GM21737 (cell line): Measurements from ENCODE around the gene CNTN4.

Source experiments
- ATAC-seq: cut with Tn5 transposase; IDR thresholded peaks from one replicate; pipeline ENCODE4 v1.9.1; 2021; ENCODE audit warnings: mild to moderate bottlenecking, moderate library complexity; ENCODE audit not compliant: unreplicated experiment

CNTN4 gene

DNA sequence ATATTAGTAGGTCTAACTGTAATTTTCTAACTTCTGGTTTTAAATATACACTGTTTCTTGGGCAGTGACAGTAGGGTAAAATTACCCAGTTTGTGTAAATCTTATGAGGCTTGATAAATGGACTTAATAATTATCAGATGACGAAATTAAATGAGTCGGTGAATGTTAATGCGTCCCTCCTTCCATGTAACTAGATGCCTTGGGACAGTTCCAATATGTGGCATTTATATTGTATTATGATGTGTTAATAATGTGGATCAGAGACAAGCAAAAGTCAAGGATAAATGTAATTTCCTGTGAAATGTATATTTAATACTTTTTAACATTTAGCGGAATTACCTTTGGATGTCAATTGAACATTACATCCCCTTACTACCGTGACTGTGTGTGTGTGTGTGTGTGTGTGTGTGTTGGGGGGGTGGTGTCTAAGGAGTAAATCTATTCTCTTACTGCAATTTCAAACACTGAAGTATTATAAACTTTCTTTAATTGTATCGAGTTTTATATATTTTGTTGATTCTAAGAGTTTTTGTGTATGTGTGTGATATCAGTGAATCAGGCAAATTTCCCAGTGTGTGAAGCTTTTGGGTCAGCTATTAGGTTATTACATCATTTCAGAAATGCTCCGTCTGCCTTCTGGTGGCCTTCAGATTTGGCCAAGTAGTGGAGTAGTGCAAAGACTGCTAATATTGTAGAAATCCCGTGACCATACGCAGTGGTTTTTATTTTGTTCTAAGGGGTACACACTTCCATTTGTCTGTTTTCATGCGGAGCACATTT is 50.1 kb downstream of the CNTN4 start:
- ATAC-seq: no peak

DNA sequence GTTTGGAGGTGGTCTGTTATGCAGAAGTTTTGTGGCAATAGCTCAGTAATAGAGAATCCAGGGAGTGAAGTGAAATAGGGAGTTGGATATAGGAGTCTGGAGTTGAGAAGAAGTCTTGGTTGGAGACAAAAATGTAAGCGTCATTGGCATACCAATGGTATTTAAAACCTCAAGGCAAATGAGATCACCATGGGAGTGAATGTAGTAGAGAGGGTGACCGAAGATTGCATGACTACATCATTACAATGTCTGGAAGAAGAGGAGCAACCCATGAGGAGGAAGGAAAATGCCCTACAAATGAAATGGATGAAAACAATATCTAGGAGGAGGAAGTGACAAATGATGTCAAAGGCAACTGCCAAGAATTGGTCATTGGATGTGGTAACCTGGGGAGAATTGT is 54.4 kb downstream of the CNTN4 start:
- no peak for ATAC-seq

- no peak for ATAC-seq
These were observed 54.9 kb downstream of the CNTN4 start for GRCh38 chr3:2153547-2153946.

GRCh38 chr3:2154621-2155020 is 56.0 kb downstream of the CNTN4 start:
- no peak for ATAC-seq

GRCh38 chr3:2156244-2156847 is 57.7 kb downstream of the CNTN4 start:
- ATAC-seq: no peak

- no peak for ATAC-seq
These were observed 60.2 kb downstream of the CNTN4 start for GRCh38 chr3:2158828-2159227.

DNA sequence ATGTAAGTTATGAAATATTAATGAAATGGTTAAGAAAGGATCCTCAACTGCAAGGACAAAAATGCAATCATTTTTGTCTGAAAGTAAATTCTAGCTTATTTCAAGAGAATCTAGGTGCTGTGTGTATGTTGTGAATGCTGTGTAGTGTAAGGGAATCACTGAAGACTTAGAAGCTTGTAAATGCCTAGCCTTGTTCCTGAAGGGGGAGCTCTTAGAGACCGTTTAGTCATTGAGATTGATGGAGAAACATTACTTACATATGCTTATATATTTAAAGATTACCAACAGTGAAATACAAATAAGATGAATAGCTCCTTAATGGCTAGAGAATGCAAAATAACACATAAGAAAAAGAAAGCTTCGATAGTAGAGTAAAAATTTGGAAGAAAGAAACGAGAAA is 67.9 kb downstream of the CNTN4 start:
- no peak for ATAC-seq

GRCh38 chr3:2172561-2173171 is 74.0 kb downstream of the CNTN4 start:
- ATAC-seq: no peak

- no peak for ATAC-seq
These were observed 82.0 kb downstream of the CNTN4 start for GRCh38 chr3:2180634-2181033.

DNA sequence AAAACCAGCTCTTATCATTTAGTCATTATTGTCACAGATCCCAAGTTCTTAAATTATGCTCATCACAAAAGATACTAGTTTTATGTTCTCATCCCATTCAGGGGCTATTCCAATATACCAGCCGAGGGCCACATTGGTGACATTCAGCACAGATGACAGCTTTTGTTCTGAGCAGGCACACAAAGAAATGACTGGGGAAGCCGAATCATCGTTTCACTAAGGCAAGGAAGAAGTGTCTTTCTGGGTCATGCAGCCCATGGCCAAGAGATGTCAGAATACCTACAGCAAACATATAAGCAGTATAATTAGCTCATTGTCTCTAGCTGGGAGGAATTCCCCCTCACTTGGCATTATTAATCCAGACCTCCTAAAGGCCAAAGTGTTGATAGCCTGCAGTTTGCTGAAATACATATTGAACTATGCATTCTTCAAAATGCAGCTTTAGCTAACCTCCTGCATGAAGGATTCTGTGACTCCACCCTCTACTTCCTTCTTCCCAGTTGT is 100.2 kb downstream of the CNTN4 start:
- no peak for ATAC-seq

- ATAC-seq: no peak
These were observed 105.4 kb downstream of the CNTN4 start for GRCh38 chr3:2204054-2204453.

GRCh38 chr3:2205692-2206091 is 107.0 kb downstream of the CNTN4 start:
- ATAC-seq: no peak

DNA sequence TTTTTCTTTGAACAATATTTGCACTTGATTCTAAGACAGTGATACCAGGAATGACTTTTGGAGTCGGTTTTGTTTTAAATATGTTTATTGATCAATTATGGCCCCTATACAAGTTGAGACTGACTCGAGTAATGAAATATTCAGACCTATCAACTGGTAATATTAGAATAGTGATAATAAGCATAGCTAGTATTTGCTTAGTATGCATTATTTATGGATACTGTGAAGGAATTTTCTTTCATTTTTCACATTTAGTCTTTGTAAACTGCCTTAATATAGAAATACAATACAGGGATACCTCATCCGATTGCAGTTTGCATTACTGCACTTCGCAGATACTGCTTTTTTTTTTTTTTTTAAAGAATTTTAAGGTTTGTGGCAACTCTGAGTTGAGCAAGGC is 107.9 kb downstream of the CNTN4 start:
- no peak for ATAC-seq

GRCh38 chr3:2211568-2211967 is 112.9 kb downstream of the CNTN4 start:
- no peak for ATAC-seq

- no peak for ATAC-seq
These were observed 113.5 kb downstream of the CNTN4 start for GRCh38 chr3:2212206-2212605.

DNA sequence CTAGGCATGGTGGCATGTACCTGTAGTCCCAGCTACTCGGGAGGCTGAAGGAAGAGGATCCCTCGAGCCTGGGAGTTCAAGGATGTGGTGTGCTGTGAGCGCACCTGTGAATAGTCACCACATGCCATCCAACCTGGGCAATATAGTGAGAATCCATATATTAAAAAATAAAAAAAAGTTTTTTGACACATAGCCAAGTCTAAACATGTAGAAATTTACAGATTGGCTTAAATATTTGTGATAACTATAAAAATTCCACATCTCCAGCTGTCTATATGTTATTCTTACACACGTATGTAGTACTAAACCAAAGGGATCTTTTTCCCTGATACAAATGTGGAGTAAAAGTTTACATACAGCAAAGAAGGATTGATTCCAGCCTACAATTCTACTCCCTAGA is 119.7 kb downstream of the CNTN4 start:
- ATAC-seq: no peak

DNA sequence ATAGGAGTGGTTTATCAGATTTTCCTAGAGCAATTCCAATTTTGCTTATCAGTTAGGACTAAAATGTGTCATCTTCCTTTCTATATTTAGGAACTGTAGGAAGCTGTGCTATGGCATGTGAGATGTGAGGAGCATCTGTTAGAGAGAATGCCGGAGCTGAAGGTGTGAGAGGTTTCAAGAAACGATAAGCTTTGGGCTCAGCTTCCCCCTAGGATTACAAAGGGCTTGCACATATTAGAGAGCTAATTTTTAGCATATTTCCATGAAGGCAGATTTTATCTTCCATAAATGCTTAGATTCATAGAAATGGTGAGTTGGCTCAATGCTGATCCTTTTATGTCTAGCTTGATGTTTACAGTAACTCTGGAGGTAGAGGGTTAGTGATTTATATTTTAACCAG is 120.2 kb downstream of the CNTN4 start:
- ATAC-seq: no peak

DNA sequence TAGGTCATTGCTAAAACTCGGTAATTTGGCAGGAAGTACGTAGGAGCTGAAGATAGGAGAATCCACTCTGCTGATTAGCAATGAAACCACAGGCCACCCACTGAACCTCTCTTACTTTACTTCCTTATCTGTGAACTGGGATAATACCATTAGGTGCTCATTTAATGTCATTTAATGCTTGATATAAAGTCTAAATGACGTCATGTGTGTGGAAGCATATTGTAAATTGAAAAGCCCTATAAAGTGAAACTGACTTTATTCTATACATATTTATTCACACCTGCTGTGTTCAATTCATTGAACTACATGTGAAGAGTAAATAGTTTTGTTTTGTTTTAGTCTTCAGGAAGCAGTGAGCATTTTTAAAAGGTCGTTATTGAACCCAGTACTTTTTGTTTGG is 137.5 kb downstream of the CNTN4 start:
- ATAC-seq: no peak

DNA sequence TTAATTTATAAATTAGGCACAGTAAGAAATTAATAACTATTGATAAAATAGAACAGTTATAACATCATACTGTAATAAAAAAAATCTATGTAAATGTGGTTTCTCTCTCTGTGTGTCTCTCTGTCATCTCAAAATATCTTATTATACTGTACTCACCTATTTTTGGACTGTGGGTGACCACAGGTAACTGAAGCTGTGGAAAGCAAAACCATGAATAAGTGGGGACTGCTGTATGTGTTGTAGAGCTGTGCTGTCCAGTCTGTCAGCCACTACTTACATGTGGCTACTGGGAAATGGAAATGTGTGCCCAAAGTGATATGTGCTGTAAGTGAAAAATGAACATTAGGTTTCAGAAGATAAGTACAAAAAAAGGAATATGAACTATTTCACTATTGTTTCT is 145.5 kb downstream of the CNTN4 start:
- no peak for ATAC-seq

DNA sequence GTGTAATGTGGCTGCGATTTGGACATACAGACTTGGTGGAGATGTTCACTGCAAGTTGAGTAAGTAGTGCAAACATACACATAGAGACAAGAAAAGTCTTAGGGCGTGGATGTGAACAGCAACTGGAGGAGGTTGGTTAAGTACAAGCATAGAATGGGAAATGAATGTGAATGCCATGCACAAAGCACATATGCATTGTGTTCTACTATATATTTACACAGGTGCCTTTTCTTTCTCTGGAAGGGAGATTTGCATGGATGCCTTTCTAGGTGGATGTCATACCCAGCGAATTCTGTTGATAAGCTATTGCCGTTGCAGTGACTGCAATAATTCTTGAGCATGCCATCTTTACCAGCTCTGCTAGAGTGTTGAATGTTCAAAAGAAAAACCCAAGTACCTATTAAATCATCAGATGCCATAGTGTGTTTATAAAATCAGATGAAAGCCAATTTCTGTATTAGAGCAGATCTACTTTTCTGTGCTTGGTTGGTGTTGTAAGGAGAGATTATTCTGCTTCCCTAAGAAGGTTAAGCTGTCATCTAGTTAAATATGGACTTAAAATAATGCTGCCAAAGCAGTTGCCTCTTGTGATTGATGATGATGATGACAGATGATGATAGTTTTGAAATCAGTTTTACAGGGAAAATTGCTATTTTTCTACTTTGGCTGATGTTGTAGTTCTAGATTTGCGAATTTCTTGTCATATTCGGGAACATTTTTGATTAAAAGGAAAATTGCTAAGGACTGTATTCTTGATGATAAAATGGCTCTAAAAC is 148.4 kb downstream of the CNTN4 start:
- ATAC-seq: no peak

DNA sequence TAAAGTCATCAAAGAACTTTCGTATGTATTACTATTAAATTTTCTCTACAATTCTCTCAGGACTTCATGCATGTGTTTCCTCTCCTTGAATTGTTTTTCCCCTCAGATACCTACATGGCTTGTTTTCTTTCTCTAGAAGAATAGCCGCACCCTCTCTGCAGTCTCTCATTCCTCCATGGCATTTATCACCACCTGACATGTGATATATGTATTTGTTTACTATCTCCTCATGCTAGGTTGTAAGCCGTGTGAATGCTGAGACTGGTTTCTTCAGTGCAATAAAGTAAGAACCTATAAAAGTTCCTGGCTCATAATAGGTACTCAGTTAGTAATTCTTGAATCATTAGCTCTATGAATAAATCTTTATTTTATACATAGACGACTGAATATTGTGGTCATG is 149.2 kb downstream of the CNTN4 start:
- ATAC-seq: no peak
